Uterus (tissue), 4 donors: ENCODE measurements around the gene BABAM2. TPM values are rescaled to one million over a fixed set of nuclear protein-coding genes. Genes with fewer than 3 reads are reported as not detected.

ENCODE experiments used
- DNase-seq, 2 donors: peaks; one replicate each; pipeline ENCODE4 v3.0.0-alpha.2; 2019 to 2020
- H3K27ac ChIP-seq, 2 donors: fragments of 200-600 bp; sonication (generic); 1 replicate in 1 of 2; 2 replicates in 1 of 2; pipeline ENCODE4 v1.5.1; 2016 to 2018
- H3K27me3 ChIP-seq, 2 donors: fragments of 200-600 bp; sonication (generic); one replicate each; pipeline ENCODE4 v1.5.1; 2018 to 2019; ENCODE audit warnings: control low read depth in 1 of 2
- H3K36me3 ChIP-seq, 2 donors: fragments of 200-600 bp; sonication (generic); one replicate each; pipeline ENCODE4 v1.5.1; 2019; ENCODE audit warnings: control low read depth in 1 of 2
- H3K4me1 ChIP-seq, 2 donors: fragments of 200-600 bp; sonication (generic); one replicate each; pipeline ENCODE4 v1.5.1; 2018 to 2019; ENCODE audit warnings: control low read depth in 1 of 2
- H3K4me3 ChIP-seq, 2 donors: fragments of 200-600 bp; sonication (generic); 1 replicate in 1 of 2; 2 replicates in 1 of 2; pipeline ENCODE4 v1.5.1; 2018 to 2019; ENCODE audit warnings: mild to moderate bottlenecking in 1 of 2
- H3K9me3 ChIP-seq, 2 donors: fragments of 200-600 bp; sonication (generic); one replicate each; pipeline ENCODE4 v1.5.1; 2019; ENCODE audit warnings: control low read depth in 1 of 2
- POLR2A ChIP-seq, 2 donors: fragments of 450-650 bp; IDR thresholded peaks; one replicate each; pipeline ENCODE4 v1.6.1; 2016; ENCODE audit warnings: antibody characterized with exemption in 2 of 2, mild to moderate bottlenecking in 1 of 2, moderate library complexity in 1 of 2
- intact Hi-C: fragments of 100-400 bp; cut with DNase I; formaldehyde crosslinking; loops from one replicate; pipeline ENCODE4 v1.15.1; 2023; ENCODE audit warnings: low total_unique reads
- total RNA-seq, 4 donors: library from RNA; depleted of rRNA in 3 of 4; stranded (reverse); fragments of >200 nt in 3 of 4; gene quantifications; one replicate each; pipeline versions ENCODE4 v1.1.0 to v1.2.4, GENCODE V29; 2014 to 2023
- TF ChIP-seq, protein P1 (sequence below), 4 experiments: fragments of 200-600 bp in 2 of 4; fragments of 450-650 bp in 2 of 4; sonication (generic) in 2 of 4; IDR thresholded peaks; one replicate each; pipeline ENCODE4 v1.5.1; 2016 to 2019; ENCODE audit warnings: antibody characterized with exemption in 4 of 4, mild to moderate bottlenecking in 2 of 4, moderate library complexity in 1 of 4
- donor health status: DM: yes; HTN: yes; CAD: no.

Gene BABAM2
- total RNA-seq, 4 donors from 2014 or later = 24.1 to 62.1 (median 32.5) TPM

GRCh38 chr2:28048341-28048740 is 157.8 kb downstream of the BABAM2 start:
- no peaks in the 10 kb centered on the region for H3K36me3 ChIP-seq
- intact Hi-C loops = no loop called here
- no peak for DNase-seq
- H3K27ac ChIP-seq = peak overlapping the region; percentile 44 to 56
- no peak for TF ChIP-seq POLR2A (IDR thresholded peaks at IDR 0.05)
- TF ChIP-seq, protein P1, sequence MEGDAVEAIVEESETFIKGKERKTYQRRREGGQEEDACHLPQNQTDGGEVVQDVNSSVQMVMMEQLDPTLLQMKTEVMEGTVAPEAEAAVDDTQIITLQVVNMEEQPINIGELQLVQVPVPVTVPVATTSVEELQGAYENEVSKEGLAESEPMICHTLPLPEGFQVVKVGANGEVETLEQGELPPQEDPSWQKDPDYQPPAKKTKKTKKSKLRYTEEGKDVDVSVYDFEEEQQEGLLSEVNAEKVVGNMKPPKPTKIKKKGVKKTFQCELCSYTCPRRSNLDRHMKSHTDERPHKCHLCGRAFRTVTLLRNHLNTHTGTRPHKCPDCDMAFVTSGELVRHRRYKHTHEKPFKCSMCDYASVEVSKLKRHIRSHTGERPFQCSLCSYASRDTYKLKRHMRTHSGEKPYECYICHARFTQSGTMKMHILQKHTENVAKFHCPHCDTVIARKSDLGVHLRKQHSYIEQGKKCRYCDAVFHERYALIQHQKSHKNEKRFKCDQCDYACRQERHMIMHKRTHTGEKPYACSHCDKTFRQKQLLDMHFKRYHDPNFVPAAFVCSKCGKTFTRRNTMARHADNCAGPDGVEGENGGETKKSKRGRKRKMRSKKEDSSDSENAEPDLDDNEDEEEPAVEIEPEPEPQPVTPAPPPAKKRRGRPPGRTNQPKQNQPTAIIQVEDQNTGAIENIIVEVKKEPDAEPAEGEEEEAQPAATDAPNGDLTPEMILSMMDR (IDR thresholded peaks at IDR 0.05) = no peak
- no peaks in the 10 kb centered on the region for H3K27me3 ChIP-seq
- no peak overlapping the region for H3K4me3 ChIP-seq
- no peaks in the 10 kb centered on the region for H3K9me3 ChIP-seq
- peaks cover 0 to 22% of the 10 kb centered on the region in 2 donors for H3K4me1 ChIP-seq

DNA sequence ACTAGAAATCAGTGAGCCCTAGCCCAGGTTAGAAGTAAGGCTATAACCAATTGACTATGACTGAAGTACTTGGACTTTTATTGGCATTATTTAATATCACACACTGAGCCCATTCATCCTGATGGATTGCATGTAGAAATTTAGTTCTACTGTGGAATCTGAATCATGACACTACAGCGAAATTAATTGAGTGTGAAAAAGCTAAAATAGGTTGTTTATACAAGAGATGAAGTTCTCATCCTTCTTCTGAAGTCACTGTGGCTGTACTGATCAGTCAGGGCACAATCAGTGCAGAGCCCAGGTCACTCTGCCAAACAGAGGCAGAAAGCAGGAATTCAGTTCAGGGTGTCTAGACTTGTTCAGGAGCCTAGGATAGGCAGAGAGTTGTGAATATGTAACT is 158.9 kb downstream of the BABAM2 start:
- no peaks in the 10 kb centered on the region for H3K9me3 ChIP-seq
- H3K4me3 ChIP-seq = no peak overlapping the region
- H3K4me1 ChIP-seq = peaks cover 0 to 22% of the 10 kb centered on the region in 2 donors
- no peak for DNase-seq
- intact Hi-C loops = no loop called here
- no peaks in the 10 kb centered on the region for H3K27me3 ChIP-seq
- H3K36me3 ChIP-seq = no peaks in the 10 kb centered on the region
- peak overlapping the region in 1 of 2 donors; percentile 56 for H3K27ac ChIP-seq
- TF ChIP-seq POLR2A (IDR thresholded peaks at IDR 0.05) = no peak

- no peaks in the 10 kb centered on the region for H3K36me3 ChIP-seq
- no peaks in the 10 kb centered on the region for H3K9me3 ChIP-seq
- TF ChIP-seq, protein P1 (IDR thresholded peaks at IDR 0.05) = no peak
- TF ChIP-seq POLR2A (IDR thresholded peaks at IDR 0.05) = no peak
- H3K27me3 ChIP-seq = no peaks in the 10 kb centered on the region
- H3K4me3 ChIP-seq = no peak overlapping the region
- no peak for DNase-seq
- peak overlapping the region in 1 of 2 donors; percentile 22 for H3K27ac ChIP-seq
- peaks cover 0 to 22% of the 10 kb centered on the region in 2 donors for H3K4me1 ChIP-seq
- intact Hi-C loops = no loop called here
Measured at GRCh38 chr2:28049899-28050298, 159.4 kb downstream of the BABAM2 start.

DNA sequence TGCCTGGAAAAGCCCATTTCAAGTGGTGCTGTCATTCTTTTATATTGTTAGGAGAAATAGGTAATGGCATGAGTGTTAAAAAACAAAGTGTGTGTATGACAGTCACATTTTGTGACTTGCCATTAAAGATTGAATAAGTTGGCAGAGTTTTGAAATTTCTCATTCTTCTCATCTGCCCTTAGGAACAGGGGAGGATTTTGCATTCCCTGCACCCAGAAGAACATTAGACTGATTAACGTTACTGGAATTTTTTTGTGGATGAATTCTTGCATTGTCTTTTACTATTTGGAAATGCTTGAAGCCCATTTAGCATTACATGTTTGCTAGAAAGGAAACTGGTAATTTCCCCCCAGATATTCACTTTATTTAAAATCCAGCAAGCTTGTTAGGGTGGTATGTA is 162.2 kb downstream of the BABAM2 start:
- no peaks in the 10 kb centered on the region for H3K9me3 ChIP-seq
- H3K4me1 ChIP-seq = peaks cover 0 to 18% of the 10 kb centered on the region in 2 donors
- intact Hi-C loops = no loop called here
- no peak overlapping the region for H3K4me3 ChIP-seq
- no peaks in the 10 kb centered on the region for H3K36me3 ChIP-seq
- TF ChIP-seq POLR2A (IDR thresholded peaks at IDR 0.05) = no peak
- TF ChIP-seq, protein P1 (IDR thresholded peaks at IDR 0.05) = no peak
- H3K27ac ChIP-seq = peak overlapping the region in 1 of 2 donors; percentile 68
- no peaks in the 10 kb centered on the region for H3K27me3 ChIP-seq
- no peak for DNase-seq

DNA sequence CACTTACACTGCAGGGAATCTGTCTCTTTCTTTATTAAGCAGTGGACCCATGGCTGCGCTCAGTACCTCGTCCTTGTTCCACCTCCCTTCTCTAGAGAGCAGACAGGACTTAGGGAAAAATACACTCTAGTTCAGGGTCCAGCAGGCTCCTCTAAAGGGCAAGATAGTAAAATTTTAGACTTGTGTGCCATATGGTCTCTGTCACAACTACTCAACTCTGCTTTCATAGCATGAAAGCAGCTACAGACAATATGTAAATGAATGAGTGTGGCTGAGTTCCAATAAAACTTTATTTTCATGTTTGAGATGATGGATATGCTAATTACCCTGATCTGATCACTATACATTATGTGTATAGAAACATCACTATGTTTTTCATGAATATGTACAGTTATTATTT is 163.1 kb downstream of the BABAM2 start:
- Histone ChIP-seq H3K4me3 (no peak overlapping the region), H3K9me3 (no peaks in the 10 kb centered on the region), H3K27me3 (no peaks in the 10 kb centered on the region), H3K36me3 (no peaks in the 10 kb centered on the region), H3K27ac (peak overlapping the region; percentile 31 to 68), H3K4me1 (peaks cover 0 to 9% of the 10 kb centered on the region in 2 donors)
- intact Hi-C loops = no loop called here
- DNase-seq = no peak
- no peak for TF ChIP-seq POLR2A (IDR thresholded peaks at IDR 0.05)
- TF ChIP-seq, protein P1 (IDR thresholded peaks at IDR 0.05) = no peak

DNA sequence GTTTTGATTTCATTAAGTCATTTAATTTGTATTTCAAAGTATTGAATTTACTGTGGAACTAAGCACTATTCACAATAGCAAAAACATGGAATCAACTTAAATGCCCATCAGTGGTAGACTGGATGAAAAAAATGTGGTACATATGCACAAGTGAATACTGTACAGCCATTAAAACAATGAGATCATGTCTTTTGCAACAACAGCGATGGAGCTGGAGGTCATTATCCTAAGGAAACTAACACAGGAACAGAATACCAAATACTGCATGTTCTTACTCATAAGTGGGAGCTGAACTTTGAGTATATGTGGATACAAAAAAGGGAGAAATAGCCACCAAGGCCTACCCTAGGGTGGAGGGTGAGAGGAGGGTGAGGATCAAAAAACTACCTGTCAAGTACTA is 164.4 kb downstream of the BABAM2 start:
- TF ChIP-seq POLR2A (IDR thresholded peaks at IDR 0.05) = no peak
- TF ChIP-seq, protein P1 (IDR thresholded peaks at IDR 0.05) = no peak
- Histone ChIP-seq H3K36me3 (no peaks in the 10 kb centered on the region), H3K27me3 (no peaks in the 10 kb centered on the region), H3K27ac (no peak overlapping the region), H3K4me1 (peaks cover 0 to 7% of the 10 kb centered on the region in 2 donors), H3K4me3 (no peak overlapping the region), H3K9me3 (no peaks in the 10 kb centered on the region)
- intact Hi-C loops = no loop called here
- DNase-seq = no peak
